Endometrial microvascular endothelial cells (primary cell): ENCODE results near the gene IQGAP2. TPM values are rescaled to one million over a fixed set of nuclear protein-coding genes. Genes with fewer than 3 reads are reported as not detected.
"Not testable (repeated sequence)": the region's sequence is repeated elsewhere in the genome, so short reads cannot be mapped to it uniquely, and the experiment has no call there.

Experiments used
- in situ Hi-C: cut with HindIII; loops from 2 replicates; pipeline ENCODE4 v1.10.0; 2017; ENCODE audit warnings: low sequenced_read_pairs, low pct_unique_long_range_greater_than_20kb; ENCODE audit errors: inconsistent ontology term
- total RNA-seq: library from RNA; depleted of rRNA; stranded (reverse); fragments of >200 nt; gene quantifications from one replicate; pipeline ENCODE4 v1.2.3, GENCODE V29; 2015; ENCODE audit errors: inconsistent ontology term

Gene IQGAP2
- total RNA-seq, 1 donor from 2014 or later, result 0.09 TPM

GRCh38 chr5:76546497-76547102 is 143.5 kb downstream of the IQGAP2 start:
- in situ Hi-C loops, result no loop called here

- in situ Hi-C loops, result no loop called here
These were observed 144.3 kb downstream of the IQGAP2 start for GRCh38 chr5:76547242-76547890.

GRCh38 chr5:76547891-76548524 is 144.9 kb downstream of the IQGAP2 start:
- in situ Hi-C loops, result no loop called here

- in situ Hi-C loops, result no loop called here
These were observed 145.6 kb downstream of the IQGAP2 start for GRCh38 chr5:76548525-76549229.

GRCh38 chr5:76550881-76551280 is 147.8 kb downstream of the IQGAP2 start:
- in situ Hi-C loops, result not testable (repeated sequence)

- in situ Hi-C loops, result no loop called here
These were observed 149.5 kb downstream of the IQGAP2 start for GRCh38 chr5:76552546-76552945.

- in situ Hi-C loops, result no loop called here
These were observed 150.2 kb downstream of the IQGAP2 start for GRCh38 chr5:76553251-76553650.

GRCh38 chr5:76555114-76555513 is 152.0 kb downstream of the IQGAP2 start:
- in situ Hi-C loops, result no loop called here

GRCh38 chr5:76555717-76556116 is 152.6 kb downstream of the IQGAP2 start:
- in situ Hi-C loops, result no loop called here

- in situ Hi-C loops, result no loop called here
These were observed 153.6 kb downstream of the IQGAP2 start for GRCh38 chr5:76556511-76557221.

GRCh38 chr5:76560952-76561891 is 158.1 kb downstream of the IQGAP2 start:
- in situ Hi-C loops, result no loop called here

- in situ Hi-C loops, result no loop called here
These were observed 158.9 kb downstream of the IQGAP2 start for GRCh38 chr5:76561959-76562358.

- in situ Hi-C loops, result no loop called here
These were observed 161.9 kb downstream of the IQGAP2 start for GRCh38 chr5:76565009-76565408.

GRCh38 chr5:76570153-76570552 is 167.1 kb downstream of the IQGAP2 start:
- in situ Hi-C loops, result no loop called here

- in situ Hi-C loops, result no loop called here
These were observed 168.5 kb downstream of the IQGAP2 start for GRCh38 chr5:76571559-76571958.

- in situ Hi-C loops, result no loop called here
These were observed 173.4 kb downstream of the IQGAP2 start for GRCh38 chr5:76576450-76576849.

GRCh38 chr5:76576996-76577395 is 173.9 kb downstream of the IQGAP2 start:
- in situ Hi-C loops, result no loop called here
